Raji (cell line): ENCODE results near the gene WASHC4.

Experiments
- POLR2A ChIP-seq: IDR thresholded peaks from 2 replicates; pipeline ENCODE4 v1.6.1; 2011; ENCODE audit warnings: low read depth, low read length, control low read depth; ENCODE audit not compliant: insufficient read depth

Gene WASHC4

GRCh38 chr12:105109465-105110212 lies 2.1 kb downstream of the WASHC4 start:
- no peak for TF ChIP-seq POLR2A

- TF ChIP-seq POLR2A = no peak
Observed at GRCh38 chr12:105110851-105111250, 3.3 kb downstream of the WASHC4 start.

- TF ChIP-seq POLR2A = no peak
Observed at GRCh38 chr12:105113094-105113493, 5.6 kb downstream of the WASHC4 start.

GRCh38 chr12:105116969-105117368 lies 9.4 kb downstream of the WASHC4 start:
- TF ChIP-seq POLR2A = no peak

GRCh38 chr12:105120551-105120950 lies 13.0 kb downstream of the WASHC4 start:
- TF ChIP-seq POLR2A = no peak

GRCh38 chr12:105138248-105138647 lies 30.7 kb downstream of the WASHC4 start:
- no peak for TF ChIP-seq POLR2A

GRCh38 chr12:105141320-105141922 lies 33.9 kb downstream of the WASHC4 start:
- TF ChIP-seq POLR2A = no peak

- TF ChIP-seq POLR2A = no peak
Observed at GRCh38 chr12:105142259-105142658, 34.7 kb downstream of the WASHC4 start.

GRCh38 chr12:105156260-105156659 lies 48.7 kb downstream of the WASHC4 start:
- TF ChIP-seq POLR2A = no peak

- TF ChIP-seq POLR2A = no peak
Observed at GRCh38 chr12:105157606-105158005, 50.1 kb downstream of the WASHC4 start.

- TF ChIP-seq POLR2A = no peak
Observed at GRCh38 chr12:105158876-105159275, 51.3 kb downstream of the WASHC4 start.

GRCh38 chr12:105162174-105162573 lies 54.6 kb downstream of the WASHC4 start:
- TF ChIP-seq POLR2A = no peak

GRCh38 chr12:105164068-105164467 lies 56.5 kb downstream of the WASHC4 start:
- TF ChIP-seq POLR2A = no peak

GRCh38 chr12:105166736-105167135 lies 59.2 kb downstream of the WASHC4 start:
- no peak for TF ChIP-seq POLR2A

GRCh38 chr12:105167346-105167745 lies 59.8 kb downstream of the WASHC4 start:
- TF ChIP-seq POLR2A = no peak

GRCh38 chr12:105168006-105168405 lies 60.5 kb downstream of the WASHC4 start:
- no peak for TF ChIP-seq POLR2A

- TF ChIP-seq POLR2A = no peak
Observed at GRCh38 chr12:105170139-105170538, 62.6 kb downstream of the WASHC4 start.

- TF ChIP-seq POLR2A = no peak
Observed at GRCh38 chr12:105171691-105172436, 64.3 kb downstream of the WASHC4 start.
